Glomerular endothelial cell (primary cell): ENCODE data around the gene NDUFS6. TPM values are rescaled to one million over a fixed set of nuclear protein-coding genes. Genes with fewer than 3 reads are reported as not detected.
"Not testable (repeated sequence)": the region's sequence is repeated elsewhere in the genome, so short reads cannot be mapped to it uniquely, and the experiment has no call there.

ENCODE experiments used
- DNase-seq: peaks from one replicate; pipeline ENCODE4 v3.0.0-alpha.2; 2011; ENCODE audit warnings: low read depth, low spot score; ENCODE audit errors: extremely low read depth
- total RNA-seq: library from RNA; depleted of rRNA; stranded (reverse); fragments of >200 nt; gene quantifications from 2 replicates; pipeline ENCODE4 v1.2.3, GENCODE V29; 2015

The NDUFS6 gene
- total RNA-seq, 1 donor from 2014 or later: 71.9 TPM

DNA sequence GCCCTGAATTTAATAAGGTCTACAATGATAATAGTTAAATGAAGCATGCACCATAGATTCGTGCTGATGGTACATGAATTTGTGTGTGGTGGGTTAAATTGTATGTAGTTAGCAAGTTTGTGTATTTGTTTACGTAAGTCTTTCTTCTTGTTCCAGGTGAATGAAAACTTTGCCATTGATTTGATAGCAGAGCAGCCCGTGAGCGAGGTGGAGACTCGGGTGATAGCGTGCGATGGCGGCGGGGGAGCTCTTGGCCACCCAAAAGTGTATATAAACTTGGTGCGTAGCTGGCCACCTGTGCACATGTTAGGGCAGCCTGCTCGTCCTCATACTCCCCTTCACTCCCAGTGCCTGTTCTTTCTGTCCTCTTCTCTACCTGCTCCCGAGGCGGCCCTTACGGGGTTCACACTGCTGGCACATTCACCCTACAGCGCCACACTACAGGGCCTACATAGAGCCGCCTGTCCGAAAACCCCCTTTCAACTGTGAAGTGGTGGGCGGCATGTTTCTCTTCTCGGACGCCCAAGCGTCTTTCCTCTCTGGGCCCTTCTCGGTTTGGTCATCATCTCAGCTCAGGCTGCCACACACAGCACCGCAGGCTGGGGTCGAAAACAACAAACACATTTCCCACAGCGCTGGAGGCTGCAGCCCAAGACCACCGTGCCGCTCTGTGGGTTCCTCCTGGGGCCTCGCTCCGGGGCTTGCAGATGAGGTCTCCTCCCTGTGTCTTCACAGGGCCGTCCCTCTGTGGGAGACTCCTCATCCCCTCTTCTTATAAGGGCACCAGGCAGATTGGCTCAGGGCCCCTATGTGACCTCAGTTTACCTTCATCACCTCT is 13.2 kb downstream of the NDUFS6 start:
- DNase-seq: no peak

DNA sequence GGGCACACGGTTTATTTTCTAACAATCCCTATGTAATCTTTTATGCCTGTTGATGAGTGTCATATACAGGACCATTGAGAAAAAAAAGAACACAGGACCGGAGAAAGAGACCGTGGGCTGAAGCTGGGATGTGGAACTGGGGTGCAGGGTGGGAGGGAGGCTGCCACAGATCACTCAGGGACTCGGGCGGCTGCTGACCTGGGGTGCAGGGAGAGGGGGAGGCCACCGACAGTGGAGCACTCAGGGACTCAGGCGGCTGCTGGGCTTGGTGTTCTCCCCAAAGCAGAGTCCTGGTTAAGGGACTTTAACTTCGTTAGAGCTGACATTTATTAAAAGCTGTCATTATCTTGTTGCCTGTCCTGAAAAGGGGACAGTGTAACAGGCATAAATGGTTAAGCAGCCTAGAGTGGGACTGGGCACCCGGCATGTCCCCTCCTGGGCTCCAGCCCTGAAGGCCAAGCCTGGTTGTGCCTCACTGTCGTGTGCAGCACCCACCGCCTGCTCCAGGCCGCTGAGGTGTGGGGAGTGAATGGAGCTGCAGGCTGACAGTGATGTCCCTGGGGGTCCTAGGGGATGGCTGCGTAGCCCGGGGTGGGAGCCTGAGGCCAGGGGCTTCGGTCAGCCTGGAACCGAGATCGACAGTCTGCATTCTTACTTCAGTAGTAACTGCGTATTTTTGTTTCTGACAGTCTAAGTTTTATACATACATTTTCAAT is 14.0 kb downstream of the NDUFS6 start:
- no peak for DNase-seq

DNA sequence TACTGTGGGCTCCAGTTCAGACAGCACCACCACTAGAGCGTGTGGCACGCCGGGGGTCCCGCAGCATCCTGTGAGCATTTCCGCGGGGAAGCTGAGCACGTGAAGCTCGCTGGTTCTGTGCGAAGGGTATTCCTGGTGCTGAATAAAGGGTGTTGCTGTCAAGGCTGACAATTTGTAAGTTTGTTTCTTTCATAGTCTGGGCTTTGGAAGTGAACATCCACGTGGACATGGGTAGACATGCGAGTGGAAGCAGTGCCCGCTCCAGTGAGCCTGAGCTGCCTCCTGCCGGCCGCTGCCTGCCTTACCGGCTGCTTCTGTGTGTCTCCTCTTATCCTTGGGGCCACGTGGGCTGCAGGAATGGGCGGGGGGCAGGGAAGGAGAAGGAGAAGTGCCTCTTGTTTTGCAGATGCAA is 14.7 kb downstream of the NDUFS6 start:
- no peak for DNase-seq

DNA sequence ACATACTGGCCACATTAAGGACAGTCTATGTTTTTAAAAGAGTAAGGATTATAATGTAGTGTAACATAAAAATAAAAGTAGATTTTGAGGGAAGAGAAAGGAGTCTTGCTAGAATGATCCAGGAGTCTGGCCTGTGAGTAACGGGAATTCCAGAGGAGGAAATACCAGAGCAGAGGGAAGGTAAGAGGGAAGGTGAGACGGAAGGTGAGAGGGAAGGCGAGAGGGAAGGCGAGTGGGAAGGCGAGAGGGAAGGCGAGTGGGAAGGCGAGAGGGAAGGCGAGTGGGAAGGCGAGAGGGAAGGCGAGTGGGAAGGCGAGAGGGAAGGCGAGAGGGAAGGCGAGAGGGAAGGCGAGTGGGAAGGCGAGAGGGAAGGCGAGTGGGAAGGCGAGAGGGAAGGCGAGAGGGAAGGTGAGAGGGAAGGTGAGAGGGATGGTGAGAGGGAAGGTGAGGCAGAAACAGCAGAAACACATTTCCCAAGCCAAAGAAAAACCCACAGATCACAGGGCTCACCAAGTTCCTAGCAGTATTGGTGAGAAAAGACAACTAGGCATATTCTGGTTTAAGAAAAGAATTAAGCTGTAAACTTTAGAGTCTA is 15.4 kb downstream of the NDUFS6 start:
- not testable (repeated sequence) for DNase-seq

DNA sequence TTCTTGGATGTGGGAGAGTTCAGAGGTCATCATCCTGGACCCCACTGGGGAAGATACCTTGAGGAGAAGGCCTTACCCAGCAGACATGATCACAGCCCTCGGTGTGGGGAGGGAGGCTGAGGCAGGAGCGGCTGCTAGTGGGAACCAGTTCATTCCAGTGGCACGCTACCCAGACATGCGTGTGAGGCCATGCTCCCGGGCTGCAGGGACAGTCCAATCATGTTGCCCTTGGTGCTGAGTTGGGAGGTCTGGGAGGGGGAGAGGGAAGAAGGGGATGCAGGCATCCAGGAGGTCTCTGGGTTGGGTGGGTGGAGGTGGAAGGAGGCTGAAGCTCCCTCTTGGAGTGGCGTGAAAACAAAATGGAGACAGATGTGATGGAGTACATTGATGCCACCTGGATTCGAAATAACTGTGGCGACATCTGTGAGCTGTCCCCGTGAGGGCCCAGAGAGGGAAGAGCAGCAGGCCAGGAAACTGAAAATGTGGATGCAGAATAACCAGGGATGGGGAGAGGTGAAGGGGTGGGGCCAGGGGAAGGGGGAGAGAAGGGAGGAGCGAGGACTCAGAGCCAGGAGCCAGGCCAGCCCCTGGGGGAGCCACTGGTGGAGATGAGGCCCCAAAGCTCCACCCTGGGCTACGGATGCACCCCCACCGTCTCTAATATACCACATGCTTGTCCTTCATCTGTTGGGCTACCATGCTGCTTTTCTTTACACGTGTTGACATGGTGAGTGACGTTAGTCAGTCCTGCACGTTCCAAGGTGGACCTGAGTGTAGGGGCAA is 16.2 kb downstream of the NDUFS6 start:
- DNase-seq: no peak

DNA sequence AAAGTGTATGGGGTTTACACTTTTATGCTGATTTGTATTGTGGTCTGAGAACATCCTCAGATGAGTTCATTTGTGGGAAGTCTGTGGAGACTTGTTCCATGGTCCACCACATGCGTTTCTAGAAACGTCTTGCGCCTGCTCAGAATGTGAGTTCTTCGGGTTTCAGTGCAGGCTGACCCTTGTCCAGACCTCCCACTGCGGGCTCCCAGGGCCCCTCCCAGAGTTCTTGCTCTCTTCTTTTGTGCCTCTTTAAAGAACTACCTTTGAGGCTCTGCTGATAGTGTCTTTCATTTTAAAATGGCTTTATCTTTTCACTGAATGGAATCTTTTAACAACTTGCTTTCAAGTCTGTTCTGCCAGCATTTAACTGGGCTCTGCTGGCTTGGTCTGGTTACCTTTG is 17.6 kb downstream of the NDUFS6 start:
- DNase-seq: no peak

DNA sequence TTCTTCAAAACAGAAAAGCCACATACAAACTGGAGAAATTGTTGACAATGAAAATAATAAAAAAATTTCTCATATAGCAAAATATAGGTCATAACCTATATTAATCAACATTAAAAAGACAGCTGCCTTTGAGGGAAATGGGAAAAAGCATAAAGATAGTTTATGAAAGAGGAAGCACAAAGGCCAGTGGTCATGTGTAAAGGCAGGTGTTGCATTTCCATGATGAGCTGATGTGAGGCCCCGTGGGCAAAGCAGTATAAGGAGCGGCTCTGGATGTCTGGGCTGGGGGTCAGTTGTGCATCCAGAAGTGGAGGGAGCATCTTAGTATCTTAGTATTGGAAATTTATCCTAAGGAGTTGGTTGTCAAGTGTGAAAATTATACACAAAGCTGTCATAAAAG is 18.3 kb downstream of the NDUFS6 start:
- no peak for DNase-seq

- no peak for DNase-seq
Observed at GRCh38 chr5:1820381-1820780, 19.2 kb downstream of the NDUFS6 start.

GRCh38 chr5:1820926-1821325 is 19.7 kb downstream of the NDUFS6 start:
- no peak for DNase-seq

- no peak for DNase-seq
Observed at GRCh38 chr5:1821862-1822261, 20.7 kb downstream of the NDUFS6 start.

GRCh38 chr5:1823381-1824034 is 22.3 kb downstream of the NDUFS6 start:
- DNase-seq: no peak

DNA sequence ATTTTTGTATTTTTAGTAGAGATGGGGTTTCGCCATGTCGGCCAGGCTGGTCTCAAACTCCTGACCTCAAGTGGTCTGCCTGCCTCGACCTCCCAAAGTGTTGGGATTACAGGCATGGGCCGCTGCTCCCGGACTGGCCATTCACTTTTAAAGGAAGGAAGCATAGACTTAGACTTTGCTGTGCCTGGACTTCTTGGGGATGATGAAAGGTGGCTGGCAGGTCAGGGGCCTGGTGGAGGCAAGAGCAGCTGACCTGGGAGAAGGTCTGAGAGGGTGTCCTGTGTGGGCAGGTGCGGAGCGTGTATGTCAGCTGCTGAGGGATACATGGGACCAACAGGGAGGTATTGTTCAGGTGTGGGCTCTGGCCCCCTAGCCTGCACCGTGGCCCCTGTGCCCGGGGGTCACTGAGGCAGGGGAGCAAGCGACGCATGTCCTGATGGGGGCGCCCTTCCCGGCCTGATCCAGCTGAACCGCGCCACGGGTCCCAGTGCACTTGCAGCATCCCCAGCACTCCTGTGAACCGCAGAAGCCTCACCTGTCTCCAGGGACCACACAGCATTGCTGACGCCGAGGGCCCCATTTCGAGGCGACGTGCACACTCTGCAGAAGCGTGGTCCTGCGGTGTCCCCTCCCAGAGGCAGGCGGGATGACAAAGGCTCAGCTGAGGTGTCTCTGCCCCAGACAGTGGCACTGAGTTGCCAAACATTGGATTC is 23.1 kb downstream of the NDUFS6 start:
- no peak for DNase-seq

DNA sequence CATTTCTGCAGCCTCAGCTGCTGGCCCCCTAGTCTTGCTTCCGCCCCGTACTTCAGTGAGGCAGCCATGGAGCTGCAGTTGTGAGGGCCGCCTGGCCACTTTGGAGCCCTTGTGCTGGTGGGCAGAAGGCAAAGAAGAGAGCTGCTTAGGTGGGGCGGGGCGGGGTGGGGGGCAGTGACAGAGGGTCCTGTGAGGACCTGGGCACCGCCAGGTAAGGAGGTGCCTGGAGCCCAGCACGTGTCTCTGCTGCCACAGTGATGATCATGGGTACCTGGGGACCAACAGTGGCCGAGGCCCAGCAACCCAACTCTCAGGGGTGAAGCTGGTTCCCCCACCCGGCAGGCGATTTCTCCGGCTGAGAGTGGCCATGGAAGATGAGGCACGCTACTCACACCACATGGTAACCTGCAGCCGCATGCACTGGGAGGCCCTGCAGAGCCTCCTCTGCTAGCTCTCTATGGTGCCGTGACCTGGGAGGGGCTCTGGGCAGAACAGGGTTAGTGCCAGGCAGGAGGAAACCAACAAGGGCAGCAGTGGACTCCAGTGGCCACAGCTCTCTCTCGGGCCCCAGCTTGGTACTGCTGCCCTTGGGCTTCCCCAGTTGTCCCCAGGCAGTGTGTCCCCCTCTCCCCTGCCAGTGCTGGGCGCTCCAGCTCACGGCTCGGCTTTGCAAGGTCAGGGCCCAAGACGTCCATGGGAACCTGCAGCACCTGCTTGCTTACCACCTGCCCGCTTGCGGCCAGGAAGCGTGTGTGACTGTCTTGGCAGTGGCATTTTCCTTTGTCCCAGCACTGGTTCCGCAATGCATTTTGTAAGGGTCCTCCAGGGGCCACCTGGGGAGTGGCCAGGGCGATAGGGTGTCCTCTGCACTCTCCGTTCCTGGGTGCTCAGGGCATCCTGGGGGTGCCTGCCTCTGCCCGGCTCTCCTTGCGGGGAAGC is 24.0 kb downstream of the NDUFS6 start:
- DNase-seq: no peak

- no peak for DNase-seq
Observed at GRCh38 chr5:1826235-1826980, 25.2 kb downstream of the NDUFS6 start.

DNA sequence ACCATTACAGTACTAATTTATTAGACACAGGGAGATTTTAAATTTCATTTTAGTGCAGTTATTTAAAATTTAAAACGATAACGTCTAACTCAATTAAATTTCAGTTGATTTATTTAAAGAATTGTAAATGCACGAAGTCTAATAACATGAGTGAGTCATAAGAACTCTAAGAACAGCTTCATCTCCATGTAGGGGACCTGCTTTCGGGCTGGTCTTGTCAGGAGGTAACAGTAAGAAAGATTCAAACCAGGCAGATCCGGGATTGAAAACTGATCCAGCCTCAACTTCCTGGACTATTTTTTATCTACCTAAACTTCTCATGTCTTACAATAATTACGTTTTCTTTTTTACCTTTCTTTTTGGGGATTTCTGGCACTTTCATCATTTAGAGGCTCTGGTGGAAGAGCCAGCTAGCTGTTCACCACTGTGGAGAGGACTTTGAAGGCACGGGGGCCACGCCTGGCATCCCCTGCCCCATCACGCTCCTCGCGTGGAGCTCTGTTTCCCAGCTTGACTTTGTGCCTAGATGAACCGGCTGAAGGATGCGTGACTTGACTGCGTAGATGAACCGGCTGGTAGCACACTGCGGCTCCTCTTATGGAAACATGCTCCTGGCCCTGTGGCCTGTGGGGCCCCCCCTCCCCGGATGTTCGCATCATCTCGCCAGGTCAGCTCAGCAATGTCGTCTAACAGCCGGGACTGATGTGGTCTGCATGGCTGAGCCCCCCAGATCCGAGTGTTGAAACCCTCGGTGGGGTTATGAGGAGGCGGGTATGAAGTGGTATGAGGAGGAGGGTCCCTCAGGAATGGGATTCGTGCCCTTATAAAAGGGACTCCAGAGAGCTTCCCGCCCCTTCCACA is 26.0 kb downstream of the NDUFS6 start:
- DNase-seq: no peak

- DNase-seq: no peak
Observed at GRCh38 chr5:1827886-1828397, 26.7 kb downstream of the NDUFS6 start.
